NT2/D1 (cell line): ENCODE results near the gene EP400.

ENCODE experiments used
- SUZ12 ChIP-seq: IDR thresholded peaks from 2 replicates; pipeline ENCODE4 v1.6.1; 2011; ENCODE audit not compliant: insufficient read length, insufficient read depth; ENCODE audit errors: extremely low read depth
- YY1 ChIP-seq: IDR thresholded peaks from 2 replicates; pipeline ENCODE4 v1.6.1; 2011; ENCODE audit not compliant: insufficient read length, insufficient read depth
- ZNF274 ChIP-seq: IDR thresholded peaks from 2 replicates; pipeline ENCODE4 v1.6.1; 2011; ENCODE audit warnings: mild to moderate bottlenecking, low read depth, low read length

DNA sequence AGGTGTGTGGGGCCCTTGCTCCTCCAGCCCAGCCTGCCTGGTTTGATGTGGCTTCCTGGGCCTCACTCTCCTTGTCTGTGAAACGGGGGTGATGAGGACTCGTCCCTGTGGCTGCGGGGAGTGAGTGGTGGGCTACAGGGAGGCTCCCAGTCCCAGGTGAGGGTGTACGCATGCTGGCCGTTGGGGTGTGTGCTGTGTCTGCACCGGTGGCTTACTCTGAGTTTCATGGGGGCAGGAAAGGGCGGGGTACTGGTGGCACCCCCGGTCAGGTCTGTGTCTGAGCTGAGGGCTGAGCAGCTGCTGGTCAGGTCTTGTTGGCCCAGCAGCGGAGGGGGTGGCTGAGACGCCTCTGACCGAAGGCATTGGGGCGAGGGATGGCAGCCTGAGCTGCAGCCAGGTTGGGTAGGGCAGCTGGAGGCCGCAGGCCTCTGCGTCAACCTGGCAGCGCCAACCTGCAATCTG, 44.1 kb upstream of the EP400 start:
- TF ChIP-seq SUZ12 (no peak), YY1 (no peak), ZNF274 (no peak)
